DOHH2 (cell line): ENCODE measurements around the gene GALNT12.

ENCODE experiments used
- H3F3A ChIP-seq: fragments of 200-600 bp; sonication (generic), shearing (Covaris generic); 2 replicates; pipeline ENCODE4 v1.6.0; 2016; ENCODE audit warnings: antibody characterized with exemption, mild to moderate bottlenecking; ENCODE audit not compliant: control insufficient read depth, insufficient read depth
- H3K27ac ChIP-seq: fragments of 200-600 bp; sonication (generic); 2 replicates; pipeline ENCODE4 v1.5.1; 2014; ENCODE audit warnings: low read depth, mild to moderate bottlenecking, low read length, moderate library complexity
- H3K27me3 ChIP-seq: fragments of 200-600 bp; sonication (generic); 2 replicates; pipeline ENCODE4 v1.6.1; 2014; ENCODE audit warnings: mild to moderate bottlenecking, low read length, mixed read lengths; ENCODE audit not compliant: control insufficient read depth
- H3K36me3 ChIP-seq: fragments of 200-600 bp; sonication (generic); 2 replicates; pipeline ENCODE4 v1.6.1; 2014; ENCODE audit warnings: mild to moderate bottlenecking, low read length, moderate library complexity, mixed read lengths; ENCODE audit not compliant: control insufficient read depth
- H3K4me1 ChIP-seq: fragments of 200-600 bp; sonication (generic); 2 replicates; pipeline ENCODE4 v1.6.1; 2014; ENCODE audit warnings: mild to moderate bottlenecking, low read length, mixed read lengths; ENCODE audit not compliant: control insufficient read depth
- H3K4me2 ChIP-seq: fragments of 200-600 bp; sonication (generic); 2 replicates; pipeline ENCODE4 v1.6.0; 2014; ENCODE audit warnings: mild to moderate bottlenecking, low read length, moderate library complexity
- H3K4me3 ChIP-seq: fragments of 200-600 bp; sonication (generic); 2 replicates; pipeline ENCODE4 v1.5.1; 2014; ENCODE audit warnings: mild to moderate bottlenecking, low read length, mixed read lengths
- H3K79me2 ChIP-seq: fragments of 200-600 bp; sonication (generic); 2 replicates; pipeline ENCODE4 v1.6.1; 2014; ENCODE audit warnings: mild to moderate bottlenecking, low read length, mixed read lengths; ENCODE audit not compliant: control insufficient read depth
- H3K9me2 ChIP-seq: fragments of 200-600 bp; sonication (generic); replicated peaks from 2 replicates; pipeline ENCODE4 v1.6.1; 2014; ENCODE audit warnings: mild to moderate bottlenecking, low read length, mixed read lengths; ENCODE audit not compliant: control insufficient read depth
- H3K9me3 ChIP-seq: fragments of 200-600 bp; sonication (generic); 2 replicates; pipeline ENCODE4 v1.6.1; 2014; ENCODE audit warnings: antibody characterized with exemption, low read length, mixed read lengths; ENCODE audit not compliant: control insufficient read depth, insufficient read depth
- H4K20me1 ChIP-seq: fragments of 200-600 bp; sonication (generic); 2 replicates; pipeline ENCODE4 v1.6.0; 2014; ENCODE audit warnings: low read depth, mild to moderate bottlenecking, antibody characterized with exemption, low read length, moderate library complexity; ENCODE audit not compliant: control insufficient read depth, insufficient read depth
- EZH2phosphoT487 ChIP-seq: fragments of 200-600 bp; sonication (generic); IDR thresholded peaks from 2 replicates; pipeline ENCODE4 v1.6.1; 2017; ENCODE audit warnings: borderline replicate concordance, mild to moderate bottlenecking, antibody characterized with exemption, low read length, moderate library complexity, mixed read lengths
- TF ChIP-seq, protein P1 (sequence below): fragments of 200-600 bp; sonication (generic); IDR thresholded peaks from one replicate; pipeline ENCODE4 v1.5.1; 2014; ENCODE audit warnings: antibody characterized with exemption, mild to moderate bottlenecking, low read depth, low read length; ENCODE audit not compliant: poor library complexity, severe bottlenecking

The GALNT12 gene

GRCh38 chr9:98886691-98887229, 79.3 kb downstream of the GALNT12 start:
- TF ChIP-seq, protein P1, sequence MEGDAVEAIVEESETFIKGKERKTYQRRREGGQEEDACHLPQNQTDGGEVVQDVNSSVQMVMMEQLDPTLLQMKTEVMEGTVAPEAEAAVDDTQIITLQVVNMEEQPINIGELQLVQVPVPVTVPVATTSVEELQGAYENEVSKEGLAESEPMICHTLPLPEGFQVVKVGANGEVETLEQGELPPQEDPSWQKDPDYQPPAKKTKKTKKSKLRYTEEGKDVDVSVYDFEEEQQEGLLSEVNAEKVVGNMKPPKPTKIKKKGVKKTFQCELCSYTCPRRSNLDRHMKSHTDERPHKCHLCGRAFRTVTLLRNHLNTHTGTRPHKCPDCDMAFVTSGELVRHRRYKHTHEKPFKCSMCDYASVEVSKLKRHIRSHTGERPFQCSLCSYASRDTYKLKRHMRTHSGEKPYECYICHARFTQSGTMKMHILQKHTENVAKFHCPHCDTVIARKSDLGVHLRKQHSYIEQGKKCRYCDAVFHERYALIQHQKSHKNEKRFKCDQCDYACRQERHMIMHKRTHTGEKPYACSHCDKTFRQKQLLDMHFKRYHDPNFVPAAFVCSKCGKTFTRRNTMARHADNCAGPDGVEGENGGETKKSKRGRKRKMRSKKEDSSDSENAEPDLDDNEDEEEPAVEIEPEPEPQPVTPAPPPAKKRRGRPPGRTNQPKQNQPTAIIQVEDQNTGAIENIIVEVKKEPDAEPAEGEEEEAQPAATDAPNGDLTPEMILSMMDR, result no peak
- no peak for TF ChIP-seq EZH2phosphoT487
- Histone ChIP-seq H3K9me2 (no peaks in the 10 kb centered on the region), H3K79me2 (no peaks in the 10 kb centered on the region), H3K27ac (no peak overlapping the region), H3K4me2 (no peak overlapping the region), H3K27me3 (peaks cover 14% of the 10 kb centered on the region; the same call in 1 of the 2 replicates), H3F3A (no peaks in the 10 kb centered on the region), H3K9me3 (no peaks in the 10 kb centered on the region), H3K36me3 (no peaks in the 10 kb centered on the region), H3K4me3 (no peak overlapping the region), H3K4me1 (no peaks in the 10 kb centered on the region), H4K20me1 (no peaks in the 10 kb centered on the region)

GRCh38 chr9:98887918-98888510, 80.5 kb downstream of the GALNT12 start:
- H3K27ac ChIP-seq, result no peak overlapping the region
- H3K4me2 ChIP-seq, result no peak overlapping the region
- no peaks in the 10 kb centered on the region for H3K9me3 ChIP-seq
- H4K20me1 ChIP-seq, result no peaks in the 10 kb centered on the region
- H3K4me1 ChIP-seq, result no peaks in the 10 kb centered on the region
- no peaks in the 10 kb centered on the region for H3K79me2 ChIP-seq
- H3K4me3 ChIP-seq, result no peak overlapping the region
- H3K9me2 ChIP-seq, result no peaks in the 10 kb centered on the region
- peaks cover 11% of the 10 kb centered on the region; the same call in 1 of the 2 replicates for H3K27me3 ChIP-seq
- H3K36me3 ChIP-seq, result no peaks in the 10 kb centered on the region
- no peak for TF ChIP-seq EZH2phosphoT487
- TF ChIP-seq, protein P1, result no peak
- no peaks in the 10 kb centered on the region for H3F3A ChIP-seq

DNA sequence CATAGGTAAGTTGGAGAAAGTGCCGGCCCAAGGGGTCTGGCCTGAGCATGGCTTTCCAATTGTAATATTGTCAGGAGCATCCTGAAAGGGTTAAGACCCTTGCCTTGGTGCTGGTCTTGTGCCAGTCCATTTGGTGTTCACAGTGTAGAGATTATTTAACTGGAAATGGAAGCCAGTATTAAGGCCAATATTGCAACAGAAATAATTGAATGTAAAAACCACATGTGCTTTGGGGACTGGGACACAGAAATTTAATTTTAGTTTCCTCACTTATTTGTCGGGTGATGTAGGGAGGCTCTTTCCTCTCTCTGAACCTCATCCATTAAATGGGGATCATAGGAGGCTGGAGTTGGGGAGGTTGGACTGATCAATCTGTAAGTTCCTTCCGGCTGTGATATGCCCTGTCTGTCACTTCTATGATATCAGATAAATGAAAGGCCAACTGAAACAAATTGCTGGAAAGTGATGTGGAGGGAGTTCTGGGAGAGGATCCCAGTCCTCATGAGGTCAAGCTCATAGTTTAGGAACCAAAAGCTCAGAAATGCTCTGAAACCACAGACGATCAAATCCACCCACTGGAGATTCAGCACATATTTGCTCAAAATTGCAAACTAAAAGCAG, 81.4 kb downstream of the GALNT12 start:
- TF ChIP-seq, protein P1, result no peak
- no peak for TF ChIP-seq EZH2phosphoT487
- Histone ChIP-seq H3K27me3 (peaks cover 7% of the 10 kb centered on the region; the same call in 1 of the 2 replicates), H4K20me1 (no peaks in the 10 kb centered on the region), H3K27ac (no peak overlapping the region), H3K4me3 (no peak overlapping the region), H3F3A (no peaks in the 10 kb centered on the region), H3K79me2 (no peaks in the 10 kb centered on the region), H3K4me1 (no peaks in the 10 kb centered on the region), H3K9me2 (no peaks in the 10 kb centered on the region), H3K36me3 (no peaks in the 10 kb centered on the region), H3K9me3 (no peaks in the 10 kb centered on the region), H3K4me2 (no peak overlapping the region)
